ENCODE measurements around the gene RASD1.

GRCh38 chr17:17493249-17493985 is 2.8 kb downstream of the RASD1 start:
- no peak for TF ChIP-seq CTCF (IDR thresholded peaks at IDR 0.05)
- TF ChIP-seq POLR2AphosphoS5 (IDR thresholded peaks at IDR 0.05): no peak
